Activated CD8-positive, alpha-beta T cell treated with anti-CD3 and anti-CD28 coated beads for 36 hours (primary cell): Measurements from ENCODE around the gene CNOT4. TPM values are rescaled to one million over a fixed set of nuclear protein-coding genes. Genes with fewer than 3 reads are reported as not detected.

ENCODE experiments used
- ATAC-seq: fragments of 200-7000 bp; cut with Tn5 transposase; one replicate; pipeline ENCODE4 v1.10.0; 2021; ENCODE audit warnings: mild to moderate bottlenecking, moderate library complexity
- CTCF ChIA-PET: fragments of 350-600 bp; sonication (Branson Sonifier 250); formaldehyde crosslinking; loops from one replicate; lab custom pipeline; 2021; ENCODE audit warnings: antibody characterized with exemption; lab: Charles Lee
- POLR2A ChIA-PET: fragments of 350-600 bp; sonication (Branson Sonifier 250); formaldehyde crosslinking; loops from one replicate; lab custom pipeline; 2021; ENCODE audit warnings: antibody characterized with exemption; lab: Charles Lee
- DNase-seq: peaks from one replicate; pipeline ENCODE4 v3.0.0-alpha.2; 2020
- H3K27ac Mint-ChIP-seq: one replicate; pipeline ENCODE4 v1.8.0; 2021; ENCODE audit warnings: mild to moderate bottlenecking, mixed read lengths
- H3K27me3 Mint-ChIP-seq: one replicate; pipeline ENCODE4 v1.8.0; 2021; ENCODE audit warnings: mixed read lengths
- H3K36me3 Mint-ChIP-seq: one replicate; pipeline ENCODE4 v1.8.0; 2021; ENCODE audit warnings: low read depth, mixed read lengths
- H3K4me1 Mint-ChIP-seq: one replicate; pipeline ENCODE4 v1.8.0; 2021; ENCODE audit warnings: low read depth, mixed read lengths
- H3K4me3 Mint-ChIP-seq: one replicate; pipeline ENCODE4 v1.8.0; 2021; ENCODE audit warnings: mild to moderate bottlenecking, moderate library complexity, mixed read lengths
- H3K9me3 Mint-ChIP-seq: one replicate; pipeline ENCODE4 v1.8.0; 2021; ENCODE audit warnings: mixed read lengths
- intact Hi-C: fragments of 100-400 bp; cut with micrococcal nuclease; formaldehyde crosslinking; loops from one replicate; pipeline ENCODE4 v1.10.0; 2022
- total RNA-seq, 2 experiments: library from RNA; stranded (reverse); gene quantifications; one replicate each; pipeline ENCODE4 v1.2.3, GENCODE V29; 2021
- TF ChIP-seq, protein P1 (sequence below): fragments of 200-600 bp; IDR thresholded peaks from one replicate; pipeline ENCODE4 v1.8.0; 2022; ENCODE audit warnings: antibody characterized with exemption, mild to moderate bottlenecking

CNOT4 gene
- total RNA-seq, 2 experiments from 2014 or later, result 22.0 to 23.6 TPM

DNA sequence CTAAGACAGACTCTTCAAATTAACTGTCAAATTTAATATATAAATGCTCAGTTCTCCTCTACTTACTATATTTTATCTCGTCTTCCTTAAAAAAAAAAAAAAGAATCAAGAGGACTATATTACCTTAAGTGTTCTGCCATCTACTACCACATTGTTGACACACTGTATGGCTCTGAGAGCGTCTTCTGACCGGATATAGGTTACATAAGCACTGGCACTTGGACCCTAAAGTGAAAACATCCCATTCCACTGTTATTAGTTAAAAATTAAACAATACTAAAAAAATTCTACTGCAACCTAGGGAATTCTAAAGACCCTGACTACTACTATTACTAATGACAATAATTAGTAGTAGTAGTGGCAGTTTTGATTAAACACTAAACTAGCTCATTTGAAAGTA, 95.7 kb downstream of the CNOT4 start:
- ChIA-PET POLR2A (interaction anchor here (0.7 kb wide), 1 partner anchor 31 kb away, joined by 3 read pairs; no protein-coding TSS in a partner anchor), CTCF (interaction anchor here (1.0 to 2.9 kb wide), 3 partner anchors 14 to 133 kb away, joined by 3 to 10 read pairs (median 6); no protein-coding TSS in a partner anchor)
- peaks cover 11% of the 10 kb centered on the region for H3K36me3 Mint-ChIP-seq
- DNase-seq, result no peak
- H3K9me3 Mint-ChIP-seq, result no peaks in the 10 kb centered on the region
- TF ChIP-seq, protein P1, sequence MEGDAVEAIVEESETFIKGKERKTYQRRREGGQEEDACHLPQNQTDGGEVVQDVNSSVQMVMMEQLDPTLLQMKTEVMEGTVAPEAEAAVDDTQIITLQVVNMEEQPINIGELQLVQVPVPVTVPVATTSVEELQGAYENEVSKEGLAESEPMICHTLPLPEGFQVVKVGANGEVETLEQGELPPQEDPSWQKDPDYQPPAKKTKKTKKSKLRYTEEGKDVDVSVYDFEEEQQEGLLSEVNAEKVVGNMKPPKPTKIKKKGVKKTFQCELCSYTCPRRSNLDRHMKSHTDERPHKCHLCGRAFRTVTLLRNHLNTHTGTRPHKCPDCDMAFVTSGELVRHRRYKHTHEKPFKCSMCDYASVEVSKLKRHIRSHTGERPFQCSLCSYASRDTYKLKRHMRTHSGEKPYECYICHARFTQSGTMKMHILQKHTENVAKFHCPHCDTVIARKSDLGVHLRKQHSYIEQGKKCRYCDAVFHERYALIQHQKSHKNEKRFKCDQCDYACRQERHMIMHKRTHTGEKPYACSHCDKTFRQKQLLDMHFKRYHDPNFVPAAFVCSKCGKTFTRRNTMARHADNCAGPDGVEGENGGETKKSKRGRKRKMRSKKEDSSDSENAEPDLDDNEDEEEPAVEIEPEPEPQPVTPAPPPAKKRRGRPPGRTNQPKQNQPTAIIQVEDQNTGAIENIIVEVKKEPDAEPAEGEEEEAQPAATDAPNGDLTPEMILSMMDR, result no peak
- no peak overlapping the region for H3K27ac Mint-ChIP-seq
- ATAC-seq, result no peak
- H3K4me3 Mint-ChIP-seq, result no peak overlapping the region
- H3K4me1 Mint-ChIP-seq, result peaks cover 2% of the 10 kb centered on the region
- intact Hi-C loops, result loop anchor here (10.0 kb wide), 1 partner anchor 141 kb away; the partner anchor contains the start of gene NUP205
- H3K27me3 Mint-ChIP-seq, result no peaks in the 10 kb centered on the region

DNA sequence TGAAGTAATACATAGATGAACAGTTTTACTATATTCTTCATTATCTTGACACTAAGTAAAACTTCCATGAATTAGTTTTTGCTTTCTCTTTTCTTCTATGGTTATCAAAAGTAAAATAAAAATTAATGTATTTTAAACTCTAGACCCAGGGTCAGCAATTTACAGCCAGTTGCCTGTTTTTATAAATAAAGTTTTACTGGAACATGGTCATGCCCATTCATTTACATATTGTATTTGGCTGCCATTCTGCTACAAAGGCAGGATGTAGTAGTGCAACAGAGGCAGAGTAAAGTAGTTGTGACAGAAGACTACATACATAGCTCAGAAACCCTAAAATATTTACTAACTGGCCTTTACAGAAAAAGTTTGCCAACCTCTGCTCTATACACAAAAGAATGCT, 98.8 kb downstream of the CNOT4 start:
- intact Hi-C loops, result loop anchor here (10.0 kb wide), 1 partner anchor 144 kb away; the partner anchor contains the start of gene NUP205
- DNase-seq (no peak), ATAC-seq (no peak)
- no peak overlapping the region for H3K27ac Mint-ChIP-seq
- CTCF ChIA-PET, result interaction anchor here (1.3 kb wide), 1 partner anchor 136 kb away, joined by 4 read pairs; no protein-coding TSS in a partner anchor
- peaks cover 2% of the 10 kb centered on the region for H3K4me1 Mint-ChIP-seq
- POLR2A ChIA-PET, result no interaction called here
- H3K4me3 Mint-ChIP-seq, result no peak overlapping the region
- peaks cover 19% of the 10 kb centered on the region for H3K36me3 Mint-ChIP-seq
- no peaks in the 10 kb centered on the region for H3K9me3 Mint-ChIP-seq
- TF ChIP-seq, protein P1, result no peak
- H3K27me3 Mint-ChIP-seq, result no peaks in the 10 kb centered on the region

DNA sequence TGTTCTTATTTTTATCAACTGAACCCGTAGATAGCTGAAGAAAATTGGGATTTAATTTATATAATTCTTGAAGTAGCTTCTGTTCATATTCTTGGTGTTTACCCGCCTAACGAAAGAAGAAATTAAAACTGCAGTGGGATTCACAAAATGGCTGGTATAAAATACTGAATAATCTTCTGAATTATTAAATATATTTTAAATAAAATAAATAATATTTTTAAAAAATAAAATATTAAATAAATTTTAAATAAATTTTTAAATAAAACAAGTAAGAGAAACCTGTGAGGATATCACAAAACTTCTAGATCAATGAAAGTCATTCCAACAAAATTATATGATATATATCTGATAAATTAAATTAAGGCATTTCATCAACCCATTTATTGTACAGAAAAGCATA, 99.4 kb downstream of the CNOT4 start:
- ChIA-PET POLR2A (no interaction called here), CTCF (interaction anchor here (1.3 kb wide), 1 partner anchor 135 kb away, joined by 4 read pairs; no protein-coding TSS in a partner anchor)
- Mint-ChIP-seq H3K36me3 (peaks cover 19% of the 10 kb centered on the region), H3K27me3 (no peaks in the 10 kb centered on the region), H3K4me3 (no peak overlapping the region), H3K9me3 (no peaks in the 10 kb centered on the region), H3K4me1 (peaks cover 5% of the 10 kb centered on the region), H3K27ac (no peak overlapping the region)
- intact Hi-C loops, result loop anchor here (10.0 kb wide), 1 partner anchor 144 kb away; the partner anchor contains the start of gene NUP205
- DNase-seq (no peak), ATAC-seq (no peak)
- TF ChIP-seq, protein P1, result no peak

DNA sequence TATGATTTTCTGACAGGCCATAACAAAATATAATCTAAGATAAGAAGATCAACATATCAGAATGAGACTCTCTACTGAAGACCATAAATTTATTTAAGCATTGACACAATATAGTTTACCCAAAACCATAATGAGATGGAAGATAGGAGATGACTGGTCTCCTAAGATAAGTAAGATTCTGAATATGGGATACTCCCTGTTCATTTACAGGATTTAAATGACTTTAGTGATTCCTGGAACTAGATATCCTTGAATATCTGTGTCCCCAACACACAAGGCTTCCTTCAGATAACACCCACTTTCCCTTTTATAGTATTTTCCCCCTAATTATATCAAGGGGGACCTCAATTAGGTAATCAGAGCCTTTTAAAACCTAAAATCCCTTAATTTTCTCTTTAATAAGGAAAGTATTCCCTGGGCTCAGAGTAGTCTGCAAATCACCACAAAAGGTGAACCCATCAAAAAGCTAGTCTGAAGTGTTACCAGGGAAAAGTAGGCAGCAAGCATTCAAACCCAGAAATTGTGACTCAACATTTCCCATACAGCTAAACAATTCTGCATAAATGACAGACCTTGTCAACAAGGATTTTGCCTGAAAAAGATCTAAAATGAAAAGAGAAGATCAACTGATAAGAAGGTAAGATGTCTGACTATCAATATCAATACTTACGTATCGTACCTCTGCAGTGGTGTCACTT, 99.9 kb downstream of the CNOT4 start:
- peaks cover 19% of the 10 kb centered on the region for H3K36me3 Mint-ChIP-seq
- ATAC-seq, result no peak
- intact Hi-C loops, result loop anchor here (10.0 kb wide), 1 partner anchor 145 kb away; the partner anchor contains the start of gene NUP205
- H3K4me3 Mint-ChIP-seq, result no peak overlapping the region
- TF ChIP-seq, protein P1, result no peak
- POLR2A ChIA-PET, result no interaction called here
- DNase-seq, result no peak
- CTCF ChIA-PET, result interaction anchor here (1.3 to 1.5 kb wide), 2 partner anchors 129 to 135 kb away, joined by 4 read pairs; no protein-coding TSS in a partner anchor
- H3K4me1 Mint-ChIP-seq, result peaks cover 5% of the 10 kb centered on the region
- H3K27ac Mint-ChIP-seq, result no peak overlapping the region
- no peaks in the 10 kb centered on the region for H3K9me3 Mint-ChIP-seq
- H3K27me3 Mint-ChIP-seq, result no peaks in the 10 kb centered on the region

DNA sequence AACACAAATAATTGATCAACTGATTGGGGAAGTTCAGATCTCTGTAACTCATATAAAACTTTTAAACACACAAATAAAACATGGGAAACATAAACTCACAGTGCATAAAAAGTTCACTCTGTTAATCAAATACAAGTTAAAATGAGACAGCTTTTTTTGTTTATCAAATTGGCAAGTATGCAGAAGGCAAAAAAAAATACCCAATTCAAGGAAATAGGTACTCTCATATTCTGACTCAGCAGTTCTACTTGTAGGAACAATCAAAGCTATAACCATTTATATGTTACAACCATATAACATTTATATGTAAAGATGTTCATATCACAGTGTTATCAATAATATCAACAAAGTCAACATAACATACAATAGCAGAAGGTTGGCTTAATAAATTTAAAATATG, 102.0 kb downstream of the CNOT4 start:
- Mint-ChIP-seq H3K36me3 (peaks cover 12% of the 10 kb centered on the region), H3K4me1 (peaks cover 5% of the 10 kb centered on the region), H3K27ac (no peak overlapping the region), H3K27me3 (no peaks in the 10 kb centered on the region), H3K9me3 (no peaks in the 10 kb centered on the region), H3K4me3 (no peak overlapping the region)
- TF ChIP-seq, protein P1, result no peak
- CTCF ChIA-PET, result no interaction called here
- intact Hi-C loops, result no loop called here
- DNase-seq (no peak), ATAC-seq (no peak)
- POLR2A ChIA-PET, result no interaction called here
